ENCODE results near the gene NFYC.

DNA sequence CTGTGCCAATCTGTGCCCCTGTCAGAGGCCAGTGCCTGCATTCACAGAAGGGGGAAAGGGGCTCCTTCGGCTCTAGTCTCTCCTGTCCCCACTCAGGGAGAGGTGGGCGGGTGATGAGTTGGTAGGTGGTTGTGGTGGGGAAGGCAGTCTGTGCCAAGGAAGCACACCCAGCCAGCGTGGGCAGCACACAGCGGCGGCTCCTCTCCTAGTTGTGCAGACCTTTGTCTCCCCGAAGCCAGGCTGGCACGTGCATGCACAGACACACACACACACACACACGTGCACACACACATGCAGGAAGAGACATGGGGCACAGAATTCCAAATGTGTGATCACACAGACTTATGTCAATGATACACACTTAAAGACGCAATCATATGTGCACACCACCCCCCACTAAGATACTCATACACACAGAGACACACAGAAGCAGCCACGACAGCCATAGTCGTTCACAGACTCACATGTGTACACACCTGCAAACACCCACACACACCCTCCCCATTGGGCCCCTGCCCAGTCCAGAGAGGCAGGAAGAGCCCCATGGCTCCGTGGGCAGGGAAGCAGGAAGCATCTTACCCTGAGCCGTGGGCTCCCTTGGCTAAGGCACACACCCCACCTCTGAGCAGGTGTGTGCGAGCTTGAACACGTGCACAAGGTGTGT, 42.4 kb upstream of the NFYC start:
- TF ChIP-seq GRHL2 (CRISPR knock-in tag; IDR thresholded peaks at IDR 0.05; ENCODE audit: insufficient replicate concordance, severe bottlenecking), result no peak
- TF ChIP-seq, protein P1, sequence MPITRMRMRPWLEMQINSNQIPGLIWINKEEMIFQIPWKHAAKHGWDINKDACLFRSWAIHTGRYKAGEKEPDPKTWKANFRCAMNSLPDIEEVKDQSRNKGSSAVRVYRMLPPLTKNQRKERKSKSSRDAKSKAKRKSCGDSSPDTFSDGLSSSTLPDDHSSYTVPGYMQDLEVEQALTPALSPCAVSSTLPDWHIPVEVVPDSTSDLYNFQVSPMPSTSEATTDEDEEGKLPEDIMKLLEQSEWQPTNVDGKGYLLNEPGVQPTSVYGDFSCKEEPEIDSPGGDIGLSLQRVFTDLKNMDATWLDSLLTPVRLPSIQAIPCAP (CRISPR knock-in tag; IDR thresholded peaks at IDR 0.05), result no peak
- TF ChIP-seq FOXP1 (CRISPR knock-in tag; IDR thresholded peaks at IDR 0.05; ENCODE audit: borderline replicate concordance), result no peak
- TF ChIP-seq, protein P2, sequence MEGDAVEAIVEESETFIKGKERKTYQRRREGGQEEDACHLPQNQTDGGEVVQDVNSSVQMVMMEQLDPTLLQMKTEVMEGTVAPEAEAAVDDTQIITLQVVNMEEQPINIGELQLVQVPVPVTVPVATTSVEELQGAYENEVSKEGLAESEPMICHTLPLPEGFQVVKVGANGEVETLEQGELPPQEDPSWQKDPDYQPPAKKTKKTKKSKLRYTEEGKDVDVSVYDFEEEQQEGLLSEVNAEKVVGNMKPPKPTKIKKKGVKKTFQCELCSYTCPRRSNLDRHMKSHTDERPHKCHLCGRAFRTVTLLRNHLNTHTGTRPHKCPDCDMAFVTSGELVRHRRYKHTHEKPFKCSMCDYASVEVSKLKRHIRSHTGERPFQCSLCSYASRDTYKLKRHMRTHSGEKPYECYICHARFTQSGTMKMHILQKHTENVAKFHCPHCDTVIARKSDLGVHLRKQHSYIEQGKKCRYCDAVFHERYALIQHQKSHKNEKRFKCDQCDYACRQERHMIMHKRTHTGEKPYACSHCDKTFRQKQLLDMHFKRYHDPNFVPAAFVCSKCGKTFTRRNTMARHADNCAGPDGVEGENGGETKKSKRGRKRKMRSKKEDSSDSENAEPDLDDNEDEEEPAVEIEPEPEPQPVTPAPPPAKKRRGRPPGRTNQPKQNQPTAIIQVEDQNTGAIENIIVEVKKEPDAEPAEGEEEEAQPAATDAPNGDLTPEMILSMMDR (IDR thresholded peaks at IDR 0.05), result no peak
- TF ChIP-seq CREB1 (CRISPR knock-in tag; IDR thresholded peaks at IDR 0.05), result no peak
- TF ChIP-seq ZNF263 (CRISPR knock-in tag; IDR thresholded peaks at IDR 0.05; ENCODE audit: low read depth), result no peak
- no peak for TF ChIP-seq IRF2 (CRISPR knock-in tag; IDR thresholded peaks at IDR 0.05; ENCODE audit: borderline replicate concordance, low read depth)
- no peak for TF ChIP-seq ELF4 (CRISPR knock-in tag; IDR thresholded peaks at IDR 0.05; ENCODE audit: low read depth)
- TF ChIP-seq, protein P3, sequence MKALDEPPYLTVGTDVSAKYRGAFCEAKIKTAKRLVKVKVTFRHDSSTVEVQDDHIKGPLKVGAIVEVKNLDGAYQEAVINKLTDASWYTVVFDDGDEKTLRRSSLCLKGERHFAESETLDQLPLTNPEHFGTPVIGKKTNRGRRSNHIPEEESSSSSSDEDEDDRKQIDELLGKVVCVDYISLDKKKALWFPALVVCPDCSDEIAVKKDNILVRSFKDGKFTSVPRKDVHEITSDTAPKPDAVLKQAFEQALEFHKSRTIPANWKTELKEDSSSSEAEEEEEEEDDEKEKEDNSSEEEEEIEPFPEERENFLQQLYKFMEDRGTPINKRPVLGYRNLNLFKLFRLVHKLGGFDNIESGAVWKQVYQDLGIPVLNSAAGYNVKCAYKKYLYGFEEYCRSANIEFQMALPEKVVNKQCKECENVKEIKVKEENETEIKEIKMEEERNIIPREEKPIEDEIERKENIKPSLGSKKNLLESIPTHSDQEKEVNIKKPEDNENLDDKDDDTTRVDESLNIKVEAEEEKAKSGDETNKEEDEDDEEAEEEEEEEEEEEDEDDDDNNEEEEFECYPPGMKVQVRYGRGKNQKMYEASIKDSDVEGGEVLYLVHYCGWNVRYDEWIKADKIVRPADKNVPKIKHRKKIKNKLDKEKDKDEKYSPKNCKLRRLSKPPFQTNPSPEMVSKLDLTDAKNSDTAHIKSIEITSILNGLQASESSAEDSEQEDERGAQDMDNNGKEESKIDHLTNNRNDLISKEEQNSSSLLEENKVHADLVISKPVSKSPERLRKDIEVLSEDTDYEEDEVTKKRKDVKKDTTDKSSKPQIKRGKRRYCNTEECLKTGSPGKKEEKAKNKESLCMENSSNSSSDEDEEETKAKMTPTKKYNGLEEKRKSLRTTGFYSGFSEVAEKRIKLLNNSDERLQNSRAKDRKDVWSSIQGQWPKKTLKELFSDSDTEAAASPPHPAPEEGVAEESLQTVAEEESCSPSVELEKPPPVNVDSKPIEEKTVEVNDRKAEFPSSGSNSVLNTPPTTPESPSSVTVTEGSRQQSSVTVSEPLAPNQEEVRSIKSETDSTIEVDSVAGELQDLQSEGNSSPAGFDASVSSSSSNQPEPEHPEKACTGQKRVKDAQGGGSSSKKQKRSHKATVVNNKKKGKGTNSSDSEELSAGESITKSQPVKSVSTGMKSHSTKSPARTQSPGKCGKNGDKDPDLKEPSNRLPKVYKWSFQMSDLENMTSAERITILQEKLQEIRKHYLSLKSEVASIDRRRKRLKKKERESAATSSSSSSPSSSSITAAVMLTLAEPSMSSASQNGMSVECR (CRISPR knock-in tag; IDR thresholded peaks at IDR 0.05; ENCODE audit: borderline replicate concordance), result no peak
